AG10803 (cell line): Measurements from ENCODE around the gene POLR1E.
"Not testable (repeated sequence)": the region's sequence is repeated elsewhere in the genome, so short reads cannot be mapped to it uniquely, and the experiment has no call there.

Experiments
- DNase-seq: peaks from one replicate; pipeline ENCODE4 v3.0.0; 2010; ENCODE audit warnings: low read depth
- H3K4me3 ChIP-seq: 2 replicates; pipeline ENCODE4 v1.5.1; 2011; ENCODE audit warnings: mild to moderate bottlenecking, low read length, control low read depth
- TF ChIP-seq, protein P1 (sequence below): conservative IDR thresholded peaks from 2 replicates; pipeline ENCODE4 v1.5.1; 2011; ENCODE audit warnings: mild to moderate bottlenecking, low read length, control low read depth, inconsistent platforms

Gene POLR1E

DNA sequence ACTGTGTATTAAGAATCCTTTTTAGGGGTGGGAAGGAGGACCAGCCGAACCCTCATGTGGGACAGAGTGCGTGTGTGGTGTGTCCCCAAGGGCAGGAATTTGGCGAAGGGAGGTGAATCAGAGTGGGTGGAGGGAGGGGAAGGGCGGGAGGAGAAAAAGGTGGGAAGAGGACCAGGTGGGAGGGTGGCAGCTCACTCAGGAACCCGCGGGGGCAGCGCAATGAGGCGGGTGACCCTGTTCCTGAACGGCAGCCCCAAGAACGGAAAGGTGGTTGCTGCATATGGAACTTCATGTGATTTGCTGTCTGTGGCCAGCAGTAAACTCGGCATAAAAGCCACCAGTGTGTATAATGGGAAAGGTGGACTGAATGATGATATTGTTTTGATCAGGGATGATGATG lies 8.8 kb upstream of the POLR1E start:
- TF ChIP-seq, protein P1, sequence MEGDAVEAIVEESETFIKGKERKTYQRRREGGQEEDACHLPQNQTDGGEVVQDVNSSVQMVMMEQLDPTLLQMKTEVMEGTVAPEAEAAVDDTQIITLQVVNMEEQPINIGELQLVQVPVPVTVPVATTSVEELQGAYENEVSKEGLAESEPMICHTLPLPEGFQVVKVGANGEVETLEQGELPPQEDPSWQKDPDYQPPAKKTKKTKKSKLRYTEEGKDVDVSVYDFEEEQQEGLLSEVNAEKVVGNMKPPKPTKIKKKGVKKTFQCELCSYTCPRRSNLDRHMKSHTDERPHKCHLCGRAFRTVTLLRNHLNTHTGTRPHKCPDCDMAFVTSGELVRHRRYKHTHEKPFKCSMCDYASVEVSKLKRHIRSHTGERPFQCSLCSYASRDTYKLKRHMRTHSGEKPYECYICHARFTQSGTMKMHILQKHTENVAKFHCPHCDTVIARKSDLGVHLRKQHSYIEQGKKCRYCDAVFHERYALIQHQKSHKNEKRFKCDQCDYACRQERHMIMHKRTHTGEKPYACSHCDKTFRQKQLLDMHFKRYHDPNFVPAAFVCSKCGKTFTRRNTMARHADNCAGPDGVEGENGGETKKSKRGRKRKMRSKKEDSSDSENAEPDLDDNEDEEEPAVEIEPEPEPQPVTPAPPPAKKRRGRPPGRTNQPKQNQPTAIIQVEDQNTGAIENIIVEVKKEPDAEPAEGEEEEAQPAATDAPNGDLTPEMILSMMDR, result no peak
- no peak for DNase-seq
- H3K4me3 ChIP-seq, result no peak overlapping the region

DNA sequence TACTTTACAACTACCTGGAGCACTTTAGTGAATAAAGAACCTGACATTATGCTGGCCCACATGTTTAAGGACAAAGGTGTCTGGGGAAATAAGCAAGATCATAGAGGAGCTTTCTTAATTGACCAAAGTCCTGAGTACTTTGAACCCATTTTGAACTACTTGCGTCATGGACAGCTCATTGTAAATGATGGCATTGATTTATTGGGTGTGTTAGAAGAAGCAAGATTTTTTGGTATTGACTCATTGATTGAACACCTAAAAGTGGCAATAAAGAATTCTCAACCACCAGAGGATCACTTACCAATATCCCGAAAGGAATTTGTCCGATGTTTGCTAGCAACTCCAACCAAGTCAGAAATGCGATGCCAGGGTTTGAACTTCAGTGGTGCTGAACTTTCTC lies 8.3 kb upstream of the POLR1E start:
- not testable (repeated sequence) for H3K4me3 ChIP-seq
- DNase-seq, result peak; percentile 13

GRCh38 chr9:37477987-37478619 lies 7.6 kb upstream of the POLR1E start:
- H3K4me3 ChIP-seq, DNase-seq: not testable (repeated sequence)

- no peak overlapping the region for H3K4me3 ChIP-seq
- TF ChIP-seq, protein P1, result no peak
- DNase-seq, result no peak
These were observed 5.0 kb upstream of the POLR1E start for GRCh38 chr9:37480759-37481158.

GRCh38 chr9:37486256-37486615 lies 488 bp downstream of the POLR1E start:
- peak overlapping the region; percentile 88 for H3K4me3 ChIP-seq
- DNase-seq, result no peak
- TF ChIP-seq, protein P1, result no peak

DNA sequence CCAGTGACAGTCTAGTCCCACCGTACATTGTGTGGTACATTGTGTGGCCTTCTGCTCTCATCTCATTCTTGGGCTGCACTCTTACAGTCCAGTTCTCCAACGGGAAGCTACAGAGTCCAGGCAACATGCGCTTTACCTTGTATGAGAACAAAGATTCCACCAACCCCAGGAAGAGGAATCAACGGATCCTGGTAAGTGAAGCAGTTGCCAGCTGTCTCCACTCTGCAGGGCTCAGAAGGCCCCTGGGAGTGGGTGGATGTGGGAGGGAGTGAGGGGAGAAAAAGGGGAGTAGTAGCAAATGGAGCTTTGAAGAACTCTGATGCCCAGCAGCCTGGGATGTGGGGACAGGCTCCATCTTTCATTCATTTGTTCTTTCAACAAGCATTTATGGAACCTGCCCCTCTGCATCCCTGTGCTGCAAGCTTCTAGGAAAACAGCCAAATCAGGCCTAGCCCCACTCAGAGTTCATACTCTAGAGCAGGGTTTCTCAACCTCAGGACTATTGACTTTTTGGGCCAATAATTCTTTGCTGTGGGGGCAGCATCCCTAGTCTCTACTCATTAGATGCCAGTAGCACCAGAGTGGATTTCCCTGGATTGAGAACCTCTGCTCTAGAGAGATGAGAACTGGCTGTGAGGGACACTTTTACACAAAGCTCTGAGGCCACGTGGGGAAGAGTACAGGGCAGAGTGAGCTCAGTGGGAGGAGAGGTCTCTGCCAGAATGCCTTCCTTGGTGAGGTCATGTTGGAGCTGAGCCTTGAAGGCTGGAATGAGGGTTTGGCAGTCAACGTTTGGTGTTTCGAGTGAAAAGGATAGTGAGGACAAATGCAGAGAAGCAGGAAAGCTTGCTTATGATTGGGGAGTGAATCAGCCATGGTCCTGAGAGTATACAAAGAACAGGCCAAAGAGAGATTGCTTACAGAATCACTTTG lies 1.1 kb downstream of the POLR1E start:
- peak; percentile 95 for DNase-seq
- TF ChIP-seq, protein P1, result no peak
- peak overlapping the region; percentile 88 for H3K4me3 ChIP-seq

DNA sequence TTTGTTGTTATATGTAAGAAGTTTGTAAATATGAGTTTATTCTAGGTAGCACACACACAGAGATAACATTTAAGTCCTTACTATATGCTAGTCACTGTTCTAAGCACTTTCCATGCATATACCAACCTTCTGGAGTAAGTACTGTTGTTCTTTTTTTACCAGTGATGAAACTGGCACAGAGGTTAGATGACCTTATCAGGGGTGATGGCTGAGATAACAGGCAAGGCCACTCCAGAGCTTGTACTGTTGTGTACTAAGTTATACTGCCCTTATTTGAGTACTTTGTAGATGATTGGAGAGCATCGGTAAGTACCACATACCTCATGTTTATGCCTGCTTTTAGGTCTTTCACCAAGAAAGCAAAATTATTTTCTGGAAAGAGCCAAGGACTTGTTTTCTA lies 6.2 kb downstream of the POLR1E start:
- H3K4me3 ChIP-seq, result no peak overlapping the region
- no peak for DNase-seq
- TF ChIP-seq, protein P1, result no peak

DNA sequence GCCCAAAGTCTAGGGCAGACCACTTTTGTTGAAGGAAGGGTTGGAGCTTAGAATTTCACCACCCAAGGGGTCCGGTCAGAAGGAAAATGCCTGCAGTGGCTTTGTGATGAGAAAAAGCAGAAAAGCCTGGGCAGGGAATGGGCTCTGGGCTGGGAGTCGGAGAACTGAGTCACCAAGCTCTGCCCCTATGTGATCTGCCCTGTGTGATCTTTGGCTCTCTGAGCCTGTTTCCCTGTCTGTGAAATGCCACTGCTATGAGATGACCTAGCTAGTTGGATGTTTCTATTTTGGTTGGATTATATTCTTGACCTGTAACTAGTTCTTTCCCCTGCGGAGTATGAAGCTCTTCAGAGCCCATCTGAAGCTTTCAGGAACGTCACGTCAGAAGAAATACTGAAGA lies 9.8 kb downstream of the POLR1E start:
- no peak for DNase-seq
- TF ChIP-seq, protein P1, result no peak
- H3K4me3 ChIP-seq, result no peak overlapping the region
